Measurements from ENCODE around the gene NACC2.

Gene NACC2

DNA sequence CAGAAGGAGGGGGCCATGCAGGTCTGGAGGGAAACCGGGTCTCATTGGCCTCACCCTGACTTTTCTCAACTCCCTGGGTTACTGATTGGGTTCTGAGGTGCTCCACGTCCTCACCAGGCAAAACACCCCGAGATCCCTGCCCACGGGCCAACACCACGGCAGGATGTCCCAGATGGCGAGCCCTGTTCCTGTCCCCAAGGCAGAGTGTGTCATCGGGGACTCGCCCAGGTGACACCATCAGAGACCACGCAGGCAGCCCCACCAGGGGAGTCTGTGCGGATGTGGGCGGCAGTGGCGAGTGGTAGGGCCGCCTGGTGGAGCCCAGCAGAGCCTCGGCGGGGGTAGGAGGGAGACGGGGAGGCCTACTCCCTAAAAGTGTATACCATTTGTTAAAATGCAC is 74.9 kb downstream of the NACC2 start:
- DNase-seq, result no peak

- no peak for DNase-seq
Observed at GRCh38 chr9:136019681-136020060, 75.4 kb downstream of the NACC2 start.

- no peak for DNase-seq
Observed at GRCh38 chr9:136019041-136019680, 75.9 kb downstream of the NACC2 start.

- DNase-seq, result no peak
Observed at GRCh38 chr9:136018257-136019031, 76.6 kb downstream of the NACC2 start.

GRCh38 chr9:136017289-136018190 is 77.5 kb downstream of the NACC2 start:
- DNase-seq, result no peak

- no peak for DNase-seq
Observed at GRCh38 chr9:136016572-136017288, 78.4 kb downstream of the NACC2 start.

DNA sequence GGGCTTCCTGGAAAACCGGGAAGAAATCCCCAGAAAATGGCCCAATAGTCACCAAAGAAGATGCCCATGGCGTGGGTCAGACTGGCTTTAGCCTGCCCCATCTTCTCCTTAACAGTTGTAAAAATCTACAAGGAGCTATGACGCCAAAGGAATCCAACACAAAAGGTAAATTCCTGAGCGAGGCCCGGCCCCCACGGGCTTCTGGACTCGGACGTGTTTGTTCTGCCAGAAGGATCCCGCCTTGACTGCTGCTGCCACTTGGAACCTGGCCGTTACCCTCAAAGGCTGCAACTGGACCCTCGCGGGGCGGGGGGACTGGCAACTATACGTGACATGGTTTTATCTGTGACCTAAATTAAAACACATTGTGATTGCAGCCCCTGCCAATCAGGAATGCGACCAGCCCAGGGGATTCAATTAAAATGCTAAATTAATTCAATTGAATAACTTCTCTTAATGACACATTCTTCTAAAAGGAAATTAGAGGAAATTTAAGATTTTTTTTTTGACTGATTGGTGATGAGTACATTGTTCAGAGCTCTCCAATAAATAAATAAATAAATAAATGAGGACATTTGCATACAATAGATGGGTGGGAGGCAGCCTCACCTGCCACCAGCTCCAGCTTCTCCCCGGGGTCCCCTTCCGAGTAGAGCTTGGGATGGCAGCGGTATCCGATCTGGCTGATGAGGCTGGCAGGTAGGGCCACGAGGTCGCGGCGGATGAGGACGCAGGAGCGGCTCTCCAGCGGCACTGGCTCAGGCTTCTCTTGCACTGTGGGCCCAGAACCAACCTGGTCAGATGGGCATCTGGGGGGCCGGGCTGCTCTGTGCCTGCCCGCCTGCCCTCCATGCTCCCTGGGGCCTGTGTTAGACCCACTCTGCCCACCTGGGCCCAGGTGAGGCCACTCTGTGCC is 79.2 kb downstream of the NACC2 start:
- DNase-seq, result no peak

DNA sequence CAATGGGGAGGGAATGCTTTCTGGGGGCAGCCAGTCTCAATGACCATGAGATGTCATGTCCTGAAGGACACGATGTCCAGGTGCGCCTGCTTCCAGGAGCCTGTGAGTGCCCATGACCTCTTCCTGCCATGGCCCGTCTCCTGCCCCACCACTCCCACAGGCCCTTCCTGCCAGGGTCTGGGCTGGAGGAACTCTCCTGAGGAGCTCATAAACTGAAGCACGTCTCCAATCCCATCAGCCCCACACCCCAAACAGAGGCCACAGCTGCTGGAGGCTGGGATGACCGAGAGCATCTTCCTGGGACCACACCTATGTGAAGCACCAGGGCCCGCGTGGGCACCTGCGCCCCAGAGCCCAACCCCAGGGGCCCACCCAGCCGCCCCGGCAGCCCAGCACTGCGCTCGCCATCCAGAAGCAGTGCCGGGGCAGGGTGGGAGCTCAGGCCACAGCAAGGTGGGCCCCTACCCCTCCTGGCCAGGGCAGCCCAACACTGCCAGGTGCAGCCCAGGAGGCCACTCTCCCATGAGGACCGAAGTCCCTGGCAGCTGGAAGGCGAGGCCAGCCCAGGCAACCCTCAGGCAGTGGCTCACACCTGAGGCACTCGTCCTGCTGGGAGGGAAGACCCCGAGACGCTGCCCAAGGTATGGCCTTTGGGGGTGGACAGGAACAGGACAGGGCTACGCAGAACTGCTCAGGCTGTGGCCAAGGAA is 80.0 kb downstream of the NACC2 start:
- no peak for DNase-seq

DNA sequence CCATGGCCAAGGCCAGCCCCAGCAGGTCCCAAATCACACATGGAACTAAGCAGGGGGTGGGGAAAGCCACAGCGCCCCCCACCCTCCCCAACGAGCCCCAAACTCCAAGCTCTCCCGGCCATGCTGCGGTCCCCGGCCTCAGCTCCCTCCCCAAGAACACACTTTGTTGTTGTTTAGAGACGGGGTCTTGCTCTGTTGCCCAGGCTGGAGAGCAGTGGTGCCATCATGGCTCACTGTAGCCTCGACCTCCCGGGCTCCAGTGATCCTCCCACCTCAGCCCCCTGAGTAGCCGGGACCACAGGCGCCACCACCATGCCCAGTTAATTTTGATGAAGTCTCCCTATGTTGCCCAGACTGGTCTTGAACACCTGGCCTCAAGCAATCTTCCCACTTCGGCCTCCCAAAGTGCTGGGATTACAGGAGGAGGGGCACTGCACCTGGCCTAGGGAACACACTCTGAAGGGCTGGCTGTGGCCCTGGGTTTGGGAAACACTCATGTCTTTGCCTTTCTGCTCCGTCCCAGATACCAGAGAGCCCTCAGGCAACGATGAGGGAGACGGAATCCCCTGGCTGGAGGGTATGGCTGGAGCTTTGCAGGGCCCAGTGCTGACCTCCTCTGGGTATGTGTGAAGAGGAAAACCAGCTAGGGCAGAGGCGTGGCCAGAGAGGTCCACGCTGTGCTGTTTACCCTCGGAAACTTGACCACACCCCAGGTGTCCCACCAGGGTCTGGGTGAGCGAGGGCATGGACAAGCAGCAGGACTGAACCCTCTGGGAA is 80.8 kb downstream of the NACC2 start:
- DNase-seq, result no peak

DNA sequence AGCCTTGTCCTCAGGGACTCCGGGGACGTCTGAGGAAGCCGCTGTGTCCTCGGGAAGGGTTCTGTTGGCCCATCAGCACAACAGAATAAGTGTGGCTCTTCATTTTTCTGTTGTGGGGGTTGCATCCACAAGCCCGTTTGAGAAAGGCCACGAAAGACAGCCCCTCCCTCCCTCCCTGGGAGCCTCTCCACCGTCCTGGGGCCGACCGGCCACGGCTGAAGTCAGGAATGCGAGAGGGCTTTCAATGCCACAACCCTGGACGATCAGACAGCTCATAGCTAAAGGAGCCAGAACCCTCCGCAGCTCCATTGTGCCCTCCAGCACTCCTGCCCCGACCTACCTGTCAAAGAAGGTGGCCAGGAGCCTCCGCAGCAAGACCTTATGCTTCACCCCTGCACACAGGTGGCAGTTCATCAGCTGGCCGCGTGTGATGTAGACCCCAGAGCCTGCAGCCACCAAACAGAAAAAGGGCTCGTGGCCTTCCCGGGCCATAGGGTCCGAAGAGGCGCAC is 81.5 kb downstream of the NACC2 start:
- DNase-seq, result no peak

- no peak for DNase-seq
Observed at GRCh38 chr9:136013116-136013515, 82.0 kb downstream of the NACC2 start.

DNA sequence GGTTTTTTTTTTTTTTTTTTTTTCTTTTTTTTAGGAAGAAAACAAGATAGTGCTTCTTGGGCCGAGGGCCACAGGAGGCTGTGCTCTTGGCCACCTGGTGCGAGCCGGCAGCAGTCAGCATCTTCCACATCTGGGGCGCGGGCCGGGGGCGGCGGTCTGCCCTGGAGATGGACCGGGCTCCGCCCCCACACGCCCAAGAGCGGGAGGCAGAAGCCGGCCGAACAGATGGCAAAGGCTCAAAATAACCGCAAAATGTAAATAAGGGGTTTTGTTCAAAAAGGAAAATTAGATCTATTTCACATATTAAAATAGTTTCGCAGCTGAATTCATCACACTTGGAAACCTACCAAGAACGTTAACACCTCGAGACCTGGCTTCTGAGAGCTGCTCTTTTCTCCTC is 82.4 kb downstream of the NACC2 start:
- DNase-seq, result no peak

- DNase-seq, result no peak
Observed at GRCh38 chr9:136011703-136012496, 83.2 kb downstream of the NACC2 start.

DNA sequence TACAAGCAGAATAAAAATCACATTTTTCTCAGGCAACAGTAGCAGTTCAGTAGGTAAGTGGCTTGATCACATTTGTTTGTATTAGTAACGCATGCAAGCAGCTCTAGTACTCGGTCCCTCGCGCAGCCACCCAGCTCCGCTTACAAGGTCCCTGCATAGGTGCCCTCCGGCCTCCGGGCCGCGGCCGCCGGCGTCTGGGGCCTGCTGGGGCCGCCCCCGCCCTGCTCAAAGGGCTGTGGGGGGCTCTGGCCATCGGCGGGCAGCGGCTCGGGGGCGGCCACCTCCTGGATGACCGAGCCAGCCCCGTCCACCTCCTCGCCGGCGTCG is 83.8 kb downstream of the NACC2 start:
- DNase-seq, result no peak

GRCh38 chr9:136010615-136011361 is 84.3 kb downstream of the NACC2 start:
- DNase-seq, result no peak

GRCh38 chr9:136010176-136010575 is 84.9 kb downstream of the NACC2 start:
- DNase-seq, result no peak

DNA sequence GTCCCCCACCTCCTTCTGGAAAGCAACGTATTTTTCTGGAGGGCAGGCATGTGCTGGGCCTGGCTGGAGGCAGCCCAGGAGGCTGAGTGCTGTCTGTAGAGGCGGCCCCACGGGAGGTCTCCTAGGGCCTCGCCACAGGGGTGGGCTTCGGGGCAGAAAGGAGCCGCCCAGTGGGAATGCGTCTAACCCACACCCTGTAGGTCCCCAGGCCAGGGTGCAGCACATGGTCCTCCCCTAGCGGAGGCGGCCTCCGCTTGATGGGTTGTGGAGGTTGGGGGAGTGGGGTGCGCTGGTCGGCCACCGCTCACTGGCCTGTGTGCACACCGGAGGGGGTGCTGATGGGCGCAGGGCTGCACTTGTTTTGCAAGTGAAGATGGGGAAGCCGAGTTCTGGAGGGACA is 85.6 kb downstream of the NACC2 start:
- DNase-seq, result no peak

DNA sequence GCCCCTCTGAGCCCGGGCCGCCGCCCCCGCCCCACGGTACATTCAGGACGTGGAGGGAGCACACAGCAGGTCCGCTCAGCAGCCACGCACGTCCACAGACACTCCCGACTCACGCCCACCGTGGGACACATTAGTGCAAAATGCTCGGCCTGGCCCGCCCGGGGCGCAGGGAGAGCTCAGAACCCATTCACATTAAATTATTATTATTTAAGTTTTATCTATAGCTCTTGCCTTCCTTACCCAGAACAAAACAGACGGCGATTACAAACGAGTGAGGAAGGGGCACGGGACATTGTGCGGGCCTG is 86.4 kb downstream of the NACC2 start:
- DNase-seq, result no peak

Measured in NCI-H2081 treated with DMSO at 0.1 percent for 48 hours (cell line).